PC-3 (cell line): ENCODE results near the gene MYH14. TPM values are rescaled to one million over a fixed set of nuclear protein-coding genes. Genes with fewer than 3 reads are reported as not detected.

Experiments
- ATAC-seq: fragments of 200-7000 bp; cut with Tn5 transposase; 2 replicates; pipeline ENCODE4 v1.9.1; 2020; ENCODE audit warnings: mild to moderate bottlenecking, moderate library complexity
- BruUV-seq: library from RNA; stranded (reverse); fragments of 400-500 nt; replicated peaks from 2 replicates; lab custom pipeline; 2021; lab: Mats Ljungman, UMichigan
- CTCF ChIA-PET: fragments of 300-600 bp; sonication (Branson Sonifier 250); formaldehyde crosslinking; loops from one replicate; lab custom pipeline; 2022; ENCODE audit warnings: antibody characterized with exemption; lab: Charles Lee
- POLR2A ChIA-PET: fragments of 300-600 bp; sonication (Branson Sonifier 250); formaldehyde crosslinking; loops from one replicate; lab custom pipeline; 2022; ENCODE audit warnings: antibody characterized with exemption; ENCODE audit not compliant: unreplicated experiment; lab: Charles Lee
- DNase-seq: peaks from one replicate; pipeline ENCODE4 v3.0.0-alpha.2; 2015
- H2AFZ ChIP-seq: fragments of 300-600 bp; sonication (generic); 2 replicates; pipeline ENCODE4 v1.6.0; 2016; ENCODE audit warnings: antibody characterized with exemption, low read length
- H3F3A ChIP-seq: fragments of 300-600 bp; sonication (generic); one replicate; pipeline ENCODE4 v1.6.0; 2017; ENCODE audit warnings: antibody characterized with exemption, low read length, control low read depth, mild to moderate bottlenecking; ENCODE audit not compliant: unreplicated experiment
- H3K27ac ChIP-seq: fragments of 300-600 bp; sonication (generic); 2 replicates; pipeline ENCODE4 v1.5.1; 2016; ENCODE audit warnings: mild to moderate bottlenecking, low read length
- H3K27me3 ChIP-seq: fragments of 300-600 bp; sonication (generic); 2 replicates; pipeline ENCODE4 v1.6.1; 2016; ENCODE audit warnings: low read length, mixed read lengths
- H3K36me3 ChIP-seq: fragments of 300-600 bp; sonication (generic); 2 replicates; pipeline ENCODE4 v1.6.1; 2016; ENCODE audit warnings: low read depth, mixed run types, low read length, mixed read lengths
- H3K4me1 ChIP-seq: fragments of 300-600 bp; sonication (generic); 2 replicates; pipeline ENCODE4 v1.5.1; 2016; ENCODE audit warnings: low read length; ENCODE audit not compliant: insufficient read depth
- H3K4me2 ChIP-seq: fragments of 300-600 bp; sonication (generic); 2 replicates; pipeline ENCODE4 v1.6.0; 2016; ENCODE audit warnings: low read length
- H3K4me3 ChIP-seq: fragments of 300-600 bp; sonication (generic); 2 replicates; pipeline ENCODE4 v1.5.1; 2016; ENCODE audit warnings: mild to moderate bottlenecking, low read length, mixed read lengths
- H3K79me2 ChIP-seq: fragments of 300-600 bp; sonication (generic); 2 replicates; pipeline ENCODE4 v1.6.1; 2017; ENCODE audit warnings: low read length, mixed read lengths
- H3K9ac ChIP-seq: fragments of 300-600 bp; sonication (generic); 2 replicates; pipeline ENCODE4 v1.6.0; 2016; ENCODE audit warnings: mild to moderate bottlenecking, low read length
- H3K9me2 ChIP-seq: fragments of 300-600 bp; sonication (generic); replicated peaks from 2 replicates; pipeline ENCODE4 v1.6.1; 2016; ENCODE audit warnings: mixed run types, low read length, mixed read lengths
- H3K9me3 ChIP-seq: fragments of 300-600 bp; sonication (generic); 2 replicates; pipeline ENCODE4 v1.6.1; 2016; ENCODE audit warnings: low read length, mixed read lengths
- H4K20me1 ChIP-seq: fragments of 300-600 bp; sonication (generic); 2 replicates; pipeline ENCODE4 v1.6.1; 2016; ENCODE audit warnings: low read length, mixed read lengths
- EZH2 ChIP-seq: fragments of 300-600 bp; sonication (generic); IDR thresholded peaks from one replicate; pipeline ENCODE4 v1.6.1; 2017; ENCODE audit warnings: antibody characterized with exemption, mild to moderate bottlenecking, low read length; ENCODE audit not compliant: unreplicated experiment
- EZH2phosphoT487 ChIP-seq: fragments of 300-600 bp; sonication (generic); IDR thresholded peaks from 2 replicates; pipeline ENCODE4 v1.6.1; 2018; ENCODE audit warnings: mild to moderate bottlenecking, antibody characterized with exemption, low read length, borderline replicate concordance
- intact Hi-C: fragments of 100-400 bp; cut with micrococcal nuclease; formaldehyde crosslinking; loops from 2 replicates; pipeline ENCODE4 v1.9.0; 2023
- total RNA-seq: library from RNA; depleted of rRNA; stranded (reverse); fragments of >200 nt; gene quantifications from 2 replicates; pipeline ENCODE4 v1.2.3, GENCODE V29; 2014
- TF ChIP-seq, protein P1 (sequence below): fragments of 300-600 bp; sonication (generic); conservative IDR thresholded peaks from 2 replicates; pipeline ENCODE4 v1.5.1; 2017; ENCODE audit warnings: antibody characterized with exemption, low read depth, mild to moderate bottlenecking, low read length

The MYH14 gene
- total RNA-seq, 1 experiment from 2014 or later = 20.2 TPM

GRCh38 chr19:50205681-50206138 lies 2.3 kb downstream of the MYH14 start:
- Histone ChIP-seq H4K20me1 (no peaks in the 10 kb centered on the region), H3K4me1 (peaks cover 21% of the 10 kb centered on the region), H3K4me2 (peak overlapping the region; percentile 88), H3K36me3 (peaks cover 1% of the 10 kb centered on the region), H3K27ac (peak overlapping the region; percentile 55), H3F3A (no peaks in the 10 kb centered on the region), H2AFZ (peak overlapping the region; percentile 75), H3K27me3 (no peaks in the 10 kb centered on the region), H3K79me2 (peaks cover 22% of the 10 kb centered on the region), H3K9ac (peak overlapping the region; percentile 76), H3K9me2 (no peaks in the 10 kb centered on the region), H3K4me3 (peak overlapping the region; percentile 77), H3K9me3 (no peaks in the 10 kb centered on the region)
- TF ChIP-seq EZH2phosphoT487 (no peak), EZH2 (no peak)
- TF ChIP-seq, protein P1, sequence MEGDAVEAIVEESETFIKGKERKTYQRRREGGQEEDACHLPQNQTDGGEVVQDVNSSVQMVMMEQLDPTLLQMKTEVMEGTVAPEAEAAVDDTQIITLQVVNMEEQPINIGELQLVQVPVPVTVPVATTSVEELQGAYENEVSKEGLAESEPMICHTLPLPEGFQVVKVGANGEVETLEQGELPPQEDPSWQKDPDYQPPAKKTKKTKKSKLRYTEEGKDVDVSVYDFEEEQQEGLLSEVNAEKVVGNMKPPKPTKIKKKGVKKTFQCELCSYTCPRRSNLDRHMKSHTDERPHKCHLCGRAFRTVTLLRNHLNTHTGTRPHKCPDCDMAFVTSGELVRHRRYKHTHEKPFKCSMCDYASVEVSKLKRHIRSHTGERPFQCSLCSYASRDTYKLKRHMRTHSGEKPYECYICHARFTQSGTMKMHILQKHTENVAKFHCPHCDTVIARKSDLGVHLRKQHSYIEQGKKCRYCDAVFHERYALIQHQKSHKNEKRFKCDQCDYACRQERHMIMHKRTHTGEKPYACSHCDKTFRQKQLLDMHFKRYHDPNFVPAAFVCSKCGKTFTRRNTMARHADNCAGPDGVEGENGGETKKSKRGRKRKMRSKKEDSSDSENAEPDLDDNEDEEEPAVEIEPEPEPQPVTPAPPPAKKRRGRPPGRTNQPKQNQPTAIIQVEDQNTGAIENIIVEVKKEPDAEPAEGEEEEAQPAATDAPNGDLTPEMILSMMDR = no peak
- ATAC-seq = no peak; the same call in 1 of the 2 replicates
- ChIA-PET CTCF (interaction anchor here (0.6 to 1.2 kb wide), 3 partner anchors 9 to 30 kb away, joined by 4 read pairs; no protein-coding TSS in a partner anchor), POLR2A (no interaction called here)
- BruUV-seq = TSS peak; percentile 14
- no peak for DNase-seq
- intact Hi-C loops = no loop called here

DNA sequence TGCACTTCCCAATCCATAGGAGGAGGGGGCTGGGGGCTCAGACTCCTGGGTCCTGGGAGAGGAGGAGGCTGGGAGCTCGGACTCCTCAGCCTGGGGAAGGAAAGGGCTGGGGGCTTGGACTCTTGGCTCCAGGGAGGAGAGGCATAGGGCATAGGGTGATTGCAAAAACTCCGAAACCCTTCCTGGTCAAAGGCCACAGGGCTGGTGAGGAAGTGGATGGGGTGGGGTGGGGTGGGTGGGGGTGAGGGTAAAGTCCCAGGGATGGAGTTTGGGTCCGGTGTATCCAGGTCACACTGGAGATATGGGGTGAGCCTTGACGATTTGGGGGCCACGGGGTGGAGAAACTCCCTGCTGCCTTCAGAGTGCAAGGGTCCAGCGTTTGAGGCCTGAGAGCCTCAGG lies 2.8 kb downstream of the MYH14 start:
- CTCF ChIA-PET = no interaction called here
- TF ChIP-seq, protein P1 = no peak
- no peak for TF ChIP-seq EZH2
- no peak for TF ChIP-seq EZH2phosphoT487
- POLR2A ChIA-PET = no interaction called here

DNA sequence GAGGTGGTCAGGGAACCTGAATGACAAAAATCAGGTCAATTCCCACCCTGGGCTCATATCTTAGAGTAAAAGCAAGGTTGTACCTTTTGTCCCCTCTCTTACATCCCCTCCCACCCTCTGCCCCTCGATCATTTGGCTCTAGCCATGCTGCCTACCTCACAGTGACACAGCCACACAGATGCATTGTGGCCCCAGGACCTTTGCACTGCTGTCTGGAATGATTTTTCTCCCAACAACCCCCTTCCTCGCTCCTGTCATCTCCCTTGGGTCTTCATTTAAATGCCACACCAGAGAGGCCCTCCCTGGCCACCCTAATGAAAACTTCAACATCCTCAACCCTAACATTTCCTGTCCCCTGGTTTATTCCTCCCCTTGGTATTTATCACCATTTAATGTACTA lies 4.3 kb downstream of the MYH14 start:
- Histone ChIP-seq H3K9me2 (no peaks in the 10 kb centered on the region), H3K27ac (no peak overlapping the region), H3K36me3 (peaks cover 7% of the 10 kb centered on the region), H4K20me1 (no peaks in the 10 kb centered on the region), H3K9ac (no peak overlapping the region), H3K4me3 (no peak overlapping the region), H2AFZ (no peak overlapping the region), H3K4me1 (peaks cover 21% of the 10 kb centered on the region), H3K9me3 (no peaks in the 10 kb centered on the region), H3K4me2 (no peak overlapping the region), H3K79me2 (peaks cover 22% of the 10 kb centered on the region), H3K27me3 (no peaks in the 10 kb centered on the region), H3F3A (no peaks in the 10 kb centered on the region)
- TF ChIP-seq, protein P1 = no peak
- TF ChIP-seq EZH2phosphoT487 (no peak), EZH2 (no peak)
- no TSS peak for BruUV-seq
- ATAC-seq (no peak), DNase-seq (no peak)
- ChIA-PET CTCF (no interaction called here), POLR2A (no interaction called here)
- intact Hi-C loops = no loop called here

More for the DNA sequence above, 2.8 kb downstream of the MYH14 start:
- Histone ChIP-seq H3K4me3 (peak overlapping the region; percentile 77; the same call in 1 of the 2 replicates), H3K4me1 (peaks cover 21% of the 10 kb centered on the region), H3K79me2 (peaks cover 22% of the 10 kb centered on the region), H3K4me2 (peak overlapping the region; percentile 88), H3K9ac (peak overlapping the region; percentile 76; the same call in 1 of the 2 replicates), H3K27me3 (no peaks in the 10 kb centered on the region), H2AFZ (no peak overlapping the region), H3F3A (no peaks in the 10 kb centered on the region), H3K9me3 (no peaks in the 10 kb centered on the region), H3K27ac (peak overlapping the region; percentile 55; the same call in 1 of the 2 replicates), H3K9me2 (no peaks in the 10 kb centered on the region), H3K36me3 (peaks cover 4% of the 10 kb centered on the region), H4K20me1 (no peaks in the 10 kb centered on the region)
- BruUV-seq = no TSS peak
- intact Hi-C loops = no loop called here
- no peak for DNase-seq
- ATAC-seq = no peak
